ENCODE measurements around the gene SMIM45.

DNA sequence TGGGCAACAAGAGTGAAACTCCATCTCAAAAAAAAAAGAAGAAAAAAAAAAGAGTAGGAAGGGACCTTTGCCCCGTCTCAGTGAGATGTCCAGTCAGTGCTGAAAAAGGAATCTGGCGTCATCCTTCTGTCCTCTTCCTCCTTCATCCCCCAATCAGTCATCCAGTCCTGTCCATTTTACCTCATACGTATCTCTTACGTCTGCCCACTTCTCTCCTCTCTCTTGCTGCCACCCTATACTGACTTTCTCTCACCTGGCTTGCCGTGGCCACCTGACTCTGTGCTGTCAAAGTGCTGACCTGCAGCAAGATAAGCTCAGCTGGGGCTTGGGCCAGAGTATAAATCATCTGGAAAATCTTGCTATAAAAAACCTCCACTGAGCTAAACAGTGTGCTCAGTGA, 30.9 kb downstream of the SMIM45 start:
- TF ChIP-seq, protein P1, sequence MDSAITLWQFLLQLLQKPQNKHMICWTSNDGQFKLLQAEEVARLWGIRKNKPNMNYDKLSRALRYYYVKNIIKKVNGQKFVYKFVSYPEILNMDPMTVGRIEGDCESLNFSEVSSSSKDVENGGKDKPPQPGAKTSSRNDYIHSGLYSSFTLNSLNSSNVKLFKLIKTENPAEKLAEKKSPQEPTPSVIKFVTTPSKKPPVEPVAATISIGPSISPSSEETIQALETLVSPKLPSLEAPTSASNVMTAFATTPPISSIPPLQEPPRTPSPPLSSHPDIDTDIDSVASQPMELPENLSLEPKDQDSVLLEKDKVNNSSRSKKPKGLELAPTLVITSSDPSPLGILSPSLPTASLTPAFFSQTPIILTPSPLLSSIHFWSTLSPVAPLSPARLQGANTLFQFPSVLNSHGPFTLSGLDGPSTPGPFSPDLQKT (IDR thresholded peaks at IDR 0.05; ENCODE audit: borderline replicate concordance, low read depth, low read length), result no peak
- TF ChIP-seq SP2 (tag by site-specific recombination; IDR thresholded peaks at IDR 0.05), result no peak
- TF ChIP-seq ZNF792 (tag by site-specific recombination; IDR thresholded peaks at IDR 0.05), result no peak
- TF ChIP-seq, protein P2, sequence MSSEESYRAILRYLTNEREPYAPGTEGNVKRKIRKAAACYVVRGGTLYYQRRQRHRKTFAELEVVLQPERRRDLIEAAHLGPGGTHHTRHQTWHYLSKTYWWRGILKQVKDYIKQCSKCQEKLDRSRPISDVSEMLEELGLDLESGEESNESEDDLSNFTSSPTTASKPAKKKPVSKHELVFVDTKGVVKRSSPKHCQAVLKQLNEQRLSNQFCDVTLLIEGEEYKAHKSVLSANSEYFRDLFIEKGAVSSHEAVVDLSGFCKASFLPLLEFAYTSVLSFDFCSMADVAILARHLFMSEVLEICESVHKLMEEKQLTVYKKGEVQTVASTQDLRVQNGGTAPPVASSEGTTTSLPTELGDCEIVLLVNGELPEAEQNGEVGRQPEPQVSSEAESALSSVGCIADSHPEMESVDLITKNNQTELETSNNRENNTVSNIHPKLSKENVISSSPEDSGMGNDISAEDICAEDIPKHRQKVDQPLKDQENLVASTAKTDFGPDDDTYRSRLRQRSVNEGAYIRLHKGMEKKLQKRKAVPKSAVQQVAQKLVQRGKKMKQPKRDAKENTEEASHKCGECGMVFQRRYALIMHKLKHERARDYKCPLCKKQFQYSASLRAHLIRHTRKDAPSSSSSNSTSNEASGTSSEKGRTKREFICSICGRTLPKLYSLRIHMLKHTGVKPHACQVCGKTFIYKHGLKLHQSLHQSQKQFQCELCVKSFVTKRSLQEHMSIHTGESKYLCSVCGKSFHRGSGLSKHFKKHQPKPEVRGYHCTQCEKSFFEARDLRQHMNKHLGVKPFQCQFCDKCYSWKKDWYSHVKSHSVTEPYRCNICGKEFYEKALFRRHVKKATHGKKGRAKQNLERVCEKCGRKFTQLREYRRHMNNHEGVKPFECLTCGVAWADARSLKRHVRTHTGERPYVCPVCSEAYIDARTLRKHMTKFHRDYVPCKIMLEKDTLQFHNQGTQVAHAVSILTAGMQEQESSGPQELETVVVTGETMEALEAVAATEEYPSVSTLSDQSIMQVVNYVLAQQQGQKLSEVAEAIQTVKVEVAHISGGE (tag by site-specific recombination; conservative IDR thresholded peaks at IDR 0.05; ENCODE audit: low read depth), result no peak
- no peak for TF ChIP-seq ZNF221 (tag by site-specific recombination; IDR thresholded peaks at IDR 0.05; ENCODE audit: borderline replicate concordance)
- no peak for TF ChIP-seq ZNF292 (tag by site-specific recombination; IDR thresholded peaks at IDR 0.05; ENCODE audit: borderline replicate concordance, low read depth)
- TF ChIP-seq, protein P3, sequence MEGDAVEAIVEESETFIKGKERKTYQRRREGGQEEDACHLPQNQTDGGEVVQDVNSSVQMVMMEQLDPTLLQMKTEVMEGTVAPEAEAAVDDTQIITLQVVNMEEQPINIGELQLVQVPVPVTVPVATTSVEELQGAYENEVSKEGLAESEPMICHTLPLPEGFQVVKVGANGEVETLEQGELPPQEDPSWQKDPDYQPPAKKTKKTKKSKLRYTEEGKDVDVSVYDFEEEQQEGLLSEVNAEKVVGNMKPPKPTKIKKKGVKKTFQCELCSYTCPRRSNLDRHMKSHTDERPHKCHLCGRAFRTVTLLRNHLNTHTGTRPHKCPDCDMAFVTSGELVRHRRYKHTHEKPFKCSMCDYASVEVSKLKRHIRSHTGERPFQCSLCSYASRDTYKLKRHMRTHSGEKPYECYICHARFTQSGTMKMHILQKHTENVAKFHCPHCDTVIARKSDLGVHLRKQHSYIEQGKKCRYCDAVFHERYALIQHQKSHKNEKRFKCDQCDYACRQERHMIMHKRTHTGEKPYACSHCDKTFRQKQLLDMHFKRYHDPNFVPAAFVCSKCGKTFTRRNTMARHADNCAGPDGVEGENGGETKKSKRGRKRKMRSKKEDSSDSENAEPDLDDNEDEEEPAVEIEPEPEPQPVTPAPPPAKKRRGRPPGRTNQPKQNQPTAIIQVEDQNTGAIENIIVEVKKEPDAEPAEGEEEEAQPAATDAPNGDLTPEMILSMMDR (tag by site-specific recombination; IDR thresholded peaks at IDR 0.05), result no peak
- TF ChIP-seq, protein P4, sequence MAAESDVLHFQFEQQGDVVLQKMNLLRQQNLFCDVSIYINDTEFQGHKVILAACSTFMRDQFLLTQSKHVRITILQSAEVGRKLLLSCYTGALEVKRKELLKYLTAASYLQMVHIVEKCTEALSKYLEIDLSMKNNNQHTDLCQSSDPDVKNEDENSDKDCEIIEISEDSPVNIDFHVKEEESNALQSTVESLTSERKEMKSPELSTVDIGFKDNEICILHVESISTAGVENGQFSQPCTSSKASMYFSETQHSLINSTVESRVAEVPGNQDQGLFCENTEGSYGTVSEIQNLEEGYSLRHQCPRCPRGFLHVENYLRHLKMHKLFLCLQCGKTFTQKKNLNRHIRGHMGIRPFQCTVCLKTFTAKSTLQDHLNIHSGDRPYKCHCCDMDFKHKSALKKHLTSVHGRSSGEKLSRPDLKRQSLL (tag by site-specific recombination; IDR thresholded peaks at IDR 0.05), result no peak
- TF ChIP-seq, protein P5, sequence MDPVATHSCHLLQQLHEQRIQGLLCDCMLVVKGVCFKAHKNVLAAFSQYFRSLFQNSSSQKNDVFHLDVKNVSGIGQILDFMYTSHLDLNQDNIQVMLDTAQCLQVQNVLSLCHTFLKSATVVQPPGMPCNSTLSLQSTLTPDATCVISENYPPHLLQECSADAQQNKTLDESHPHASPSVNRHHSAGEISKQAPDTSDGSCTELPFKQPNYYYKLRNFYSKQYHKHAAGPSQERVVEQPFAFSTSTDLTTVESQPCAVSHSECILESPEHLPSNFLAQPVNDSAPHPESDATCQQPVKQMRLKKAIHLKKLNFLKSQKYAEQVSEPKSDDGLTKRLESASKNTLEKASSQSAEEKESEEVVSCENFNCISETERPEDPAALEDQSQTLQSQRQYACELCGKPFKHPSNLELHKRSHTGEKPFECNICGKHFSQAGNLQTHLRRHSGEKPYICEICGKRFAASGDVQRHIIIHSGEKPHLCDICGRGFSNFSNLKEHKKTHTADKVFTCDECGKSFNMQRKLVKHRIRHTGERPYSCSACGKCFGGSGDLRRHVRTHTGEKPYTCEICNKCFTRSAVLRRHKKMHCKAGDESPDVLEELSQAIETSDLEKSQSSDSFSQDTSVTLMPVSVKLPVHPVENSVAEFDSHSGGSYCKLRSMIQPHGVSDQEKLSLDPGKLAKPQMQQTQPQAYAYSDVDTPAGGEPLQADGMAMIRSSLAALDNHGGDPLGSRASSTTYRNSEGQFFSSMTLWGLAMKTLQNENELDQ (tag by site-specific recombination; IDR thresholded peaks at IDR 0.05; ENCODE audit: low read depth), result no peak
- TF ChIP-seq, protein P6, sequence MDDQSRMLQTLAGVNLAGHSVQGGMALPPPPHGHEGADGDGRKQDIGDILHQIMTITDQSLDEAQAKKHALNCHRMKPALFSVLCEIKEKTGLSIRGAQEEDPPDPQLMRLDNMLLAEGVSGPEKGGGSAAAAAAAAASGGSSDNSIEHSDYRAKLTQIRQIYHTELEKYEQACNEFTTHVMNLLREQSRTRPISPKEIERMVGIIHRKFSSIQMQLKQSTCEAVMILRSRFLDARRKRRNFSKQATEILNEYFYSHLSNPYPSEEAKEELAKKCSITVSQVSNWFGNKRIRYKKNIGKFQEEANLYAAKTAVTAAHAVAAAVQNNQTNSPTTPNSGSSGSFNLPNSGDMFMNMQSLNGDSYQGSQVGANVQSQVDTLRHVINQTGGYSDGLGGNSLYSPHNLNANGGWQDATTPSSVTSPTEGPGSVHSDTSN (CRISPR knock-in tag; IDR thresholded peaks at IDR 0.05), result no peak
- no peak for TF ChIP-seq BCL11B (tag by site-specific recombination; IDR thresholded peaks at IDR 0.05; ENCODE audit: low read depth)
- no peak for TF ChIP-seq ZNF24 (tag by site-specific recombination; IDR thresholded peaks at IDR 0.05)
- TF ChIP-seq, protein P7, sequence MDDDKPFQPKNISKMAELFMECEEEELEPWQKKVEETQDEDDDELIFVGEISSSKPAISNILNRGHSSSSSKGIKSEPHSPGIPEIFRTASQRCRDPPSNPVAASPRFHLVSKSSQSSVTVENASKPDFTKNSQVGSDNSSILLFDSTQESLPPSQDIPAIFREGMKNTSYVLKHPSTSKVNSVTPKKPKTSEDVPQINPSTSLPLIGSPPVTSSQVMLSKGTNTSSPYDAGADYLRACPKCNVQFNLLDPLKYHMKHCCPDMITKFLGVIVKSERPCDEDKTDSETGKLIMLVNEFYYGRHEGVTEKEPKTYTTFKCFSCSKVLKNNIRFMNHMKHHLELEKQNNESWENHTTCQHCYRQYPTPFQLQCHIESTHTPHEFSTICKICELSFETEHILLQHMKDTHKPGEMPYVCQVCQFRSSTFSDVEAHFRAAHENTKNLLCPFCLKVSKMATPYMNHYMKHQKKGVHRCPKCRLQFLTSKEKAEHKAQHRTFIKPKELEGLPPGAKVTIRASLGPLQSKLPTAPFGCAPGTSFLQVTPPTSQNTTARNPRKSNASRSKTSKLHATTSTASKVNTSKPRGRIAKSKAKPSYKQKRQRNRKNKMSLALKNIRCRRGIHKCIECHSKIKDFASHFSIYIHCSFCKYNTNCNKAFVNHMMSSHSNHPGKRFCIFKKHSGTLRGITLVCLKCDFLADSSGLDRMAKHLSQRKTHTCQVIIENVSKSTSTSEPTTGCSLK (tag by site-specific recombination; IDR thresholded peaks at IDR 0.05), result no peak
